Subcutaneous adipose tissue (tissue), 4 donors: ENCODE data around the gene MAPKAPK5. TPM values are rescaled to one million over a fixed set of nuclear protein-coding genes. Genes with fewer than 3 reads are reported as not detected.

ENCODE experiments used
- CTCF ChIP-seq: fragments of 450-650 bp; IDR thresholded peaks from one replicate; pipeline ENCODE4 v1.5.1; 2016; ENCODE audit warnings: low read depth, mild to moderate bottlenecking, control low read depth, antibody characterized with exemption, moderate library complexity
- total RNA-seq, 4 donors: library from RNA; depleted of rRNA; stranded (reverse); fragments of >200 nt; gene quantifications; one replicate each; pipeline ENCODE4 v1.1.0, GENCODE V29; 2016

Gene MAPKAPK5
- total RNA-seq, 4 donors from 2014 or later = 31.9 to 52.2 (median 43.1) TPM

GRCh38 chr12:111905502-111905901 lies 63.5 kb downstream of the MAPKAPK5 start:
- no peak for TF ChIP-seq CTCF

- TF ChIP-seq CTCF = no peak
These were observed 65.7 kb downstream of the MAPKAPK5 start for GRCh38 chr12:111907740-111908139.

GRCh38 chr12:111925171-111925570 lies 83.1 kb downstream of the MAPKAPK5 start:
- TF ChIP-seq CTCF = no peak

GRCh38 chr12:111926631-111927030 lies 84.6 kb downstream of the MAPKAPK5 start:
- TF ChIP-seq CTCF = no peak

GRCh38 chr12:111927346-111927745 lies 85.3 kb downstream of the MAPKAPK5 start:
- TF ChIP-seq CTCF = no peak

- no peak for TF ChIP-seq CTCF
These were observed 90.2 kb downstream of the MAPKAPK5 start for GRCh38 chr12:111932241-111932640.

- TF ChIP-seq CTCF = no peak
These were observed 94.8 kb downstream of the MAPKAPK5 start for GRCh38 chr12:111936869-111937268.
